Activated CD8-positive, alpha-beta memory T cell treated with anti-CD3 and anti-CD28 coated beads, Interleukin-2, amount 10 ng/mL, durations not matched to agents 7 days and 5 days (primary cell): ENCODE measurements around the gene GNA15. TPM values are rescaled to one million over a fixed set of nuclear protein-coding genes. Genes with fewer than 3 reads are reported as not detected.

Experiments
- ATAC-seq: fragments of 150-1000 bp; cut with Tn5 transposase; one replicate; pipeline ENCODE4 v1.10.0; 2021; ENCODE audit warnings: moderate library complexity
- CTCF ChIA-PET: fragments of 350-600 bp; sonication (Branson Sonifier 250); formaldehyde crosslinking; loops from one replicate; lab custom pipeline; 2021; ENCODE audit warnings: antibody characterized with exemption; lab: Charles Lee
- DNase-seq: peaks from one replicate; pipeline ENCODE4 v3.0.0-alpha.2; 2020
- H3K27ac Mint-ChIP-seq: one replicate; pipeline ENCODE4 v1.8.0; 2021; ENCODE audit warnings: mild to moderate bottlenecking, mixed read lengths
- H3K27me3 Mint-ChIP-seq: one replicate; pipeline ENCODE4 v1.8.0; 2021; ENCODE audit warnings: mixed read lengths
- H3K36me3 Mint-ChIP-seq: one replicate; pipeline ENCODE4 v1.8.0; 2021; ENCODE audit warnings: mild to moderate bottlenecking, mixed read lengths
- H3K4me1 Mint-ChIP-seq: one replicate; pipeline ENCODE4 v1.8.0; 2021; ENCODE audit warnings: mixed read lengths
- H3K4me3 Mint-ChIP-seq: one replicate; pipeline ENCODE4 v1.8.0; 2021; ENCODE audit warnings: mild to moderate bottlenecking, moderate library complexity, mixed read lengths
- H3K9me3 Mint-ChIP-seq: one replicate; pipeline ENCODE4 v1.8.0; 2022; ENCODE audit warnings: low read depth, mixed read lengths
- total RNA-seq, 2 experiments: library from RNA; stranded (reverse); gene quantifications; one replicate each; pipeline ENCODE4 v1.2.3, GENCODE V29; 2021

GNA15 gene
- total RNA-seq, 2 experiments from 2014 or later = 23.7 to 39.8 TPM

DNA sequence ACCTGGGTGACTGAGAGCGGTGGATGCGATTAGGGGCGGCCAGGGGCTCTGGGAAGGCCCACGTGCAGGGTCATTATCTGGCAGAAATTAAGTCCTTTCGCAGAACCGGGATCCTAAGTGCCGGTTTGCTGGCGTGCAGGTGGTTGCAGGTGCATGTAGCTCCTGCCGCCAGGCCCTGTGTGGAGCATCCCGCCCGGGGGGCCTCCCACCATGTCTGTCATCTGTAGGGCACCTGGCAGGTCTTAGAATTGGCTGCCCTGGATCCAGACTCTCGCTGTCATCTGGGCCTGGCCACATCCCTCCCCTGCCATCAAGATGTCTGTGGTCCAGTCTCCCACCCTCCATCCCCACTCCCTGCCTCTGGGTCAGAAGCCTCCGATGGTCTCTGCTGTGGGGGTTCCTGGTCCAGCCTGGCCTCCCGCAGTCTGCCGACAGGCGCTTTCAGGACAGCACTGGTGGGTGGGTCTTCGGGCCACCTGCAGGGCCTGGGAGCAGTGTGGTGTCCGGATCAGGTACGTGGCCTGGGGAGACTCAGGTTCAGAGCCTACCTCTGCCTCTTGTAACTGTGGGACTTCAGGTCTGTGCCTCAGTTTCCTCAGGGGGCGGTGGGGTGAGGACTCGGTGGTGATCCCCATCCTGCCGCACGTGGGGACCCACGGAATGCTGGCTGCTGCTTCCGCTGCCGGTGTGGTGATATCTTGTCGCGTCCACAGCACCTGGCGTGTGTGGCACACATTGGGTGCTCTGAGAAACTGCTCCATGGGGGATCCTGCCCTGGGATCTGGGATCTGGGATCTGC, 36.3 kb upstream of the GNA15 start:
- Mint-ChIP-seq H3K27me3 (peaks cover 47% of the 10 kb centered on the region), H3K4me3 (no peak overlapping the region), H3K36me3 (no peaks in the 10 kb centered on the region), H3K9me3 (no peaks in the 10 kb centered on the region), H3K27ac (no peak overlapping the region), H3K4me1 (peaks cover 27% of the 10 kb centered on the region)
- CTCF ChIA-PET = interaction anchor here (1.2 to 1.5 kb wide), 2 partner anchors 9 to 27 kb away, joined by 4 to 5 read pairs (median 4); no protein-coding TSS in a partner anchor
- ATAC-seq = no peak
- no peak for DNase-seq

DNA sequence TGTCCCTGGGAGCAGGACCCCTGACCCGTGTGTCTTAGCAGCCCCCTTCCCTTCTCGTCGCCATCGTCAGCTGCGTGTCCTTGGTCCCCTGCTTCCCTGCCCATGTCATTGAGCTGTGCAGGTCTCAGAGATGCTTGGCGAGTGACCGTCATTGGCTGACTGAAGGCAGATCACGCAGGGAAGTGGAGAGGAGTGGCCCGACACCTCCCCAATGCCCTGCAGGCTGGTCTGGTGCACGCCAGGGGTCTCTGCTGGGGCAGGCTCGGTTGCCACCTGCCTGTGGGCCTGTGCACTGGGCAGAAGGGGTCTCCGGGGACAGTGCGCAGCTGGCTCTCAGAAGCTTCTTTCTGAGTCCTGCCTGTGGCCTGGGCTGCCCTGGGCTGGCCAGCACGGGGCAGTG, 35.5 kb upstream of the GNA15 start:
- Mint-ChIP-seq H3K36me3 (no peaks in the 10 kb centered on the region), H3K4me3 (no peak overlapping the region), H3K27ac (no peak overlapping the region), H3K4me1 (peaks cover 23% of the 10 kb centered on the region), H3K27me3 (peaks cover 42% of the 10 kb centered on the region), H3K9me3 (no peaks in the 10 kb centered on the region)
- CTCF ChIA-PET = interaction anchor here (1.2 to 1.3 kb wide), 2 partner anchors 8 to 10 kb away, joined by 3 to 4 read pairs; no protein-coding TSS in a partner anchor
- no peak for DNase-seq
- no peak for ATAC-seq

DNA sequence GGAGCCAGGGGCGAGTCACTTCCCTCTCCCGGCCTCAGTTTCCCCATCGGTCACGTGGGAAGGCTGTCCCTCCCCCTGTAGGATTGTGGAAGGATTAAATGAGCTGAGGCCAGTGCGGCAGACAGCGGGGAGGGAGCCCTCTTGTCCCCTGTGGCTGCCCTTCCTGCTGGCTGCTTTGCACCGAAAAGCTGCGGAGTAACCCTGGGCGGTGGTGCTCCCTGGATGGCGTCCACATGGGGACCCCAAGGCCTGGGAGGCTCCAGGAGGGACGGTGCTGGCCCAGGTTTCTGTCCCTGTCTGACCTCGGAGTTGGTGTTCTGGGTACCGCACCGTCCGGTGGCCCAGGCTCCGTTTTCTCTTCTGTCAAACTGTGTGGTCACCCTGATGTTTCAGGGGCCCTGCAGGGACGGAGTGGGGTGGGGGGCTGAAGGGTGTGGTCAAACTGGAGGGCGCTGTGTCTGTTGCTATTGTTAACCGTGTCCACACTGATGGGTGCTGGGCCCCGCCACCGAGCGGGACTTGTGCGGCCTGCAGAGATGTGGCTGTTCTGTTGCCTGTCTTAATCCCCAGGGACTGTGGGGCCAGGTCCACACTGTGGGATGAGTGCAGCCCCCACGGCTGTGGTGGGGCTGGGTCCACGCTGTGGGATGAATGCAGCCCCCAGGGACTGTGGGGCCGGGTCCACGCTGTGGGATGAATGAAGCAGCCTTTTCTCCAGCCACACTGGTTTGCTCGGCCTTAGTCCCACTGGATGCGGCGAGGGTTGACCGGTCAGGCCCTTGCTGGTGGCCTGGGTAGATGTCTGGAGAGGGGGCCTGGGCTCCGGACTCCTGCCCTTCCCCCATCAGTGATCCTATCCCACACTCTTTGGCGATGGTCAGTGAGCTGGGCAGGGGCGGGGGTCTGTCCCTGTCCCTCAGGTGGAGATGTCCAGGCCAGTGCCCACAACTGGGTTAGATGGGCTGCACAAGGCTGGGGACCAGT, 34.8 kb upstream of the GNA15 start:
- Mint-ChIP-seq H3K4me3 (no peak overlapping the region), H3K27me3 (peaks cover 35% of the 10 kb centered on the region), H3K4me1 (peaks cover 16% of the 10 kb centered on the region), H3K36me3 (no peaks in the 10 kb centered on the region), H3K9me3 (no peaks in the 10 kb centered on the region), H3K27ac (no peak overlapping the region)
- DNase-seq (no peak), ATAC-seq (no peak)
- CTCF ChIA-PET = interaction anchor here (1.2 to 1.3 kb wide), 3 partner anchors 8 to 139 kb away, joined by 3 to 5 read pairs (median 4); no protein-coding TSS in a partner anchor

DNA sequence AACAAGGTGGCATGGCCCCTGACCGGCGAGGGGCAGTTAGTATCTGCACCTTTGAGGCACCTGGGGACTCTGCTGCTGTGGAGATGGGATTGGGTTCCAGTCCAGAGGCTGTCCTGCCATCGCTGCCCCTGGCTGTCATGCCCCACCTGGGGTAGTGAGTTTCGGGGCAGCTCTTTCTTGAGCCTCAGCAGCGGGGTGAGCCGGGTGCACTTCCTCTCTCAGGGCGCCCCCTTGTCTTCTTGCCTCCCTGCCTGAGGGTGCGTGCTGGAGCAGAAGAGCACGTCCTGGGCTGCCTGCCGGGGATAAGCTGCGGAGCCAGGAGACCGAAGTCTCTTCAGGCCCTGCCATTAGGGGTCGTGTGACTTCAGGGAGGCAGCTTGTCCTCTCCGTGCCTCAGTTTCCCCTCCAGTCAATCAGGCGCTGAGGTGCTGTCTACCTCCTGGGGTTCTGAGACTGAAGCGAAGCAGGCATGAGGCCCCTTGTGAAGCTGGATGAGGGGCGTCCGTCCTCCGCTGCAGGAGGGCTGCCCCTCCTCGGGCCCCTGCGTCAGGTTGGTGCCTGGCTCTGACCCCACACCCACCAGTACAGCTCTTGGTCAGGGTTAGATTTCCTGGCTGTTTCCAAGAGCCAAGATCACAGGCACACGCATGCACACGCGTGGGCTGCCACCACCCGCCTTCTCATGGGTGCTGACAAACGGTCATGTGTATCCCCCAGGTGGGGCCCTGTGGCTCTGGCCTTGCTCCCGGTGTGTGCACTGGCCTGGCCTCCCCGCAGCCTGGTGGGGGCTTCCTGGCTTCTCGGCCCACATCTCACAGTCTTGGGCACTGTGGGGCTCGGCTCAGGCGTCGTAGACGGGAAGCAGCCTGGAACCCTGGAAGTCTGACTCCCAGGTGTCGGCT, 33.3 kb upstream of the GNA15 start:
- Mint-ChIP-seq H3K4me3 (no peak overlapping the region), H3K9me3 (no peaks in the 10 kb centered on the region), H3K36me3 (no peaks in the 10 kb centered on the region), H3K27me3 (peaks cover 25% of the 10 kb centered on the region), H3K4me1 (peaks cover 12% of the 10 kb centered on the region), H3K27ac (no peak overlapping the region)
- ATAC-seq = no peak
- no peak for DNase-seq
- CTCF ChIA-PET = interaction anchor here (1.1 to 3.3 kb wide), 4 partner anchors 18 to 141 kb away, joined by 3 to 68 read pairs (median 16); no protein-coding TSS in a partner anchor

DNA sequence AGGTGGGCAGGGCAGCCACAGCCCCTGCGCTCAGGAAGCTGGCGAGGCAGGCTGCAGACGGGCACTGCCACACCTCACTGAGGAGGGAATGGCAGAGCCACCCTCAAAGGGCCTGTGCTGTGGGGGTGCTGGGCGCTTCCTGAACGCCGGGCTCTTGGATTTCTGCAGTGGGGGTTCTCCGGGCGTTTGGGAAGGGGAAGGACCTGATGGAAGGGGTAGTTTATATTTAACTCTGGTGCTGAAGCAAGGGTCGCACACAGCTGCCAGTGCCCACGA, 31.2 kb upstream of the GNA15 start:
- Mint-ChIP-seq H3K27ac (no peak overlapping the region), H3K36me3 (no peaks in the 10 kb centered on the region), H3K27me3 (peaks cover 10% of the 10 kb centered on the region), H3K4me1 (peaks cover 11% of the 10 kb centered on the region), H3K4me3 (no peak overlapping the region), H3K9me3 (no peaks in the 10 kb centered on the region)
- CTCF ChIA-PET = interaction anchor here (0.5 to 3.9 kb wide), 41 partner anchors 10 to 532 kb away, joined by 3 to 83 read pairs (median 8); partner anchors contain the start of genes GNA11, TLE6 and ZNF57
- ATAC-seq (no peak), DNase-seq (no peak)

DNA sequence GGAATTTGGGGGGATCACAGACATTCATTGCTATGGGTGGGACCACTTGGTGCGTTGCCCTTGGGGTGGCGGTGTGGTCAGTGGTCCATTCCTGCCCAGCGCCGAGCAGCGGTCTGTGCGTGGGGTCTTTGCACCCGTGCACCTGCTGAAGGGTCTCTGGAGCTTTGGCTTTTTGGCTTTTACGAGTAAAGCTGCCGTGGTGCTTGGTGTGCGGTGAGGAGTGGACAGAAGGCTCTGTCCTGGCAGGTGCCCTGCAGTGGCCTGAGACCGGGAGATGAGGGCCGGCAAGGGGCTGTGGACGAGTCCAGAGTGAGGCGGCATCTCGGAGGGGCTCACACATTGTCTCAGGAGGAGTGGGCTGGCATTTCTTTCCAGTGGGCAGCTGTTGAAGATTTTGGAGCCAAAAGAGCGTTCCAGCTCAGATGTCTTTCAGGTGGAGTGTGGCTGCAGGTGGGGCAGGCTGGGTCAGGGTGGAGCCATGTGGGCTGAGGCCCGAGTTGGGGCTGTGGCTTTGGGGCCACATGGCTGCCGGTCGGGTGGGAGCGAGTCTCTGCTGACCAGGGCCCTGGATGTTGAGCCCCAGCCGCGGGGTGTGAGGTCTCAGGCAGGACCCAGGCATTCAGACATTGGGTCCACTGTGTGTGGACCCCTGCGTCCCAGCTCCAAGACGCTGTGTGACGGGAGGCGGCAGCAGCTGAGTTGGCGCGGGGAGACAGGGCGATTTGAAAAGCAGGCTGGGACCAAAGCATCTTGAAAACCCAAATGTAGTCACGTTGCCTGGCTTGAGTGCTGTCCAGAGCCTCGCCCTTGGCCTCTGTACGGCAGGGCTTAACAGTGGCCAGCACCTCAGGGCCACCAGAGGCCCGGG, 30.0 kb upstream of the GNA15 start:
- ATAC-seq (no peak), DNase-seq (no peak)
- Mint-ChIP-seq H3K36me3 (no peaks in the 10 kb centered on the region), H3K27ac (no peak overlapping the region), H3K27me3 (peaks cover 3% of the 10 kb centered on the region), H3K4me3 (no peak overlapping the region), H3K9me3 (no peaks in the 10 kb centered on the region), H3K4me1 (peaks cover 11% of the 10 kb centered on the region)
- CTCF ChIA-PET = interaction anchor here (0.8 to 3.9 kb wide), 11 partner anchors 9 to 155 kb away, joined by 3 to 83 read pairs (median 23); no protein-coding TSS in a partner anchor

DNA sequence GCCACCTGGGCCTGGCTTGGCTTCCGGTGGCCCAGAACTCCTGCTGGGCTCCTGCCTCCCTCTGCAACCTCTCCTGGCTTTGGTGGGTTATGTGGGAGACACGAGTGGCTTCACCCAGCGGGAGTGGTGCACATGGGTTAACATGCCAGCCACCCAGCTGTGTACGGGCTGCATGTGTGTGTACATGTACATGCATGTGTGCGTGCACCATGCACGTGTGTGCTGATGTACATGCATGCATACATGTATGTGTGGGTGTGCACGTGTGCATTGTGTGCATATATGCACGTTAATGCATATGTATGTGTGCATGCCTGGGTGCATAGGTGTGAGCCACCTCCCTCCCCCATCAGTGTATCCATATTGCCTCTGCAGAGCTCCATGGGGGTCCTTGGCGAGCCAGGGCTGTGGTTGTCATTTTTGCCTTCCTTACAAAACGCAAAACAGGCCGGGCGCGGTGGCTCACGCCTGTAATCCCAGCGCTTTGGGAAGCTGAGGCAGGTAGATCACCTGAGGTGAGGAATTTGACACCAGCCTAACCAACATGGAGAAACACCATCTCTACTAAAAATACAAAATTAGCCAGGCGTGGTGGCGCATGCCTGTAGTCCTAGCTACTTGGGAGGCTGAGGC, 29.2 kb upstream of the GNA15 start:
- no peak overlapping the region for H3K4me3 Mint-ChIP-seq
- CTCF ChIA-PET = interaction anchor here (0.8 to 5.6 kb wide), 5 partner anchors 10 to 155 kb away, joined by 3 to 83 read pairs (median 51); no protein-coding TSS in a partner anchor
- peaks cover 3% of the 10 kb centered on the region for H3K27me3 Mint-ChIP-seq
- peaks cover 11% of the 10 kb centered on the region for H3K4me1 Mint-ChIP-seq
- ATAC-seq (no peak), DNase-seq (no peak)
- no peaks in the 10 kb centered on the region for H3K36me3 Mint-ChIP-seq
- no peak overlapping the region for H3K27ac Mint-ChIP-seq
- no peaks in the 10 kb centered on the region for H3K9me3 Mint-ChIP-seq

DNA sequence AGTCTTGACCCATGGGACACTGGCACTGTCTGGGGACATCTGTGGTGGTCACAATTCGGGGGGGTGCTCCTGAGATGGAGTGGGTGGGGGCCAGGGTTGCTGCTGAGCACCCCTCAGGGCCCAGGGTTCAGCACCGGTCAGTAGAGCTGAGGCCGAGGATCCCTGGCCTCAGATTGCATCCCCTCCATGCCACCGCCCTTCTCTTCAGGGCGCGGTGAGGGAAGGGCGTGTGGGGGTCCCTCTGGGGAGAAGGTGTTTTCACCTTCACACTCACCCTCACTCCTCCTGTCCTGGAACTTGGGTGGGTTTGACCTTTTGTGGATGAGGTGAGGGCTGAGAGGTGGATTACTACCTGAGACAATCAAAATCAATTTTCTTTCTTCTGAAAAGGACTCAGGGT, 28.2 kb upstream of the GNA15 start:
- DNase-seq (no peak), ATAC-seq (no peak)
- H3K27ac Mint-ChIP-seq = no peak overlapping the region
- H3K4me1 Mint-ChIP-seq = peaks cover 11% of the 10 kb centered on the region
- no peaks in the 10 kb centered on the region for H3K9me3 Mint-ChIP-seq
- CTCF ChIA-PET = interaction anchor here (0.7 to 5.6 kb wide), 12 partner anchors 20 to 642 kb away, joined by 3 to 51 read pairs (median 7); no protein-coding TSS in a partner anchor
- no peak overlapping the region for H3K4me3 Mint-ChIP-seq
- no peaks in the 10 kb centered on the region for H3K36me3 Mint-ChIP-seq
- H3K27me3 Mint-ChIP-seq = no peaks in the 10 kb centered on the region

DNA sequence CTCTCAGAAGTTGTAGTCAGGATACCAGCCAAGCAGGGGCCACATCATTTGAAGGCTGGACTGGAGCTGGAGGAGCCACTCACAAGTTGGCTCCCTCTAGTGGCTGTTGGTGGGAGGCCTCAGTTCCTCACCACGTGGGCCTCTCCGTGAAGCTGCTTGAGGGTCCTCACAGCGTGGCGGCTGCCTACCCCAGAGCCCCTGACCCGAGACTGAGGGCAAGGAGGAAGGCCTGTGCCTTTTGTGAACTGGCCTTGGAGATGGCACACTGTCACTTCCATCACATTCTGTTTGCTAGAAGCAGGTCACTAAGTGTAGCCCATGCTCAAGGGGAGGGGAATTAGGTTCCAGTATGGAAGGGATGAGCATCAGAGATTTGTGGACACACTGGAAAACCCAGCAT, 27.1 kb upstream of the GNA15 start:
- no peak overlapping the region for H3K4me3 Mint-ChIP-seq
- no peaks in the 10 kb centered on the region for H3K9me3 Mint-ChIP-seq
- H3K4me1 Mint-ChIP-seq = peaks cover 9% of the 10 kb centered on the region
- H3K27ac Mint-ChIP-seq = no peak overlapping the region
- peak; percentile 81 for DNase-seq
- peak; percentile 84 for ATAC-seq
- CTCF ChIA-PET = interaction anchor here (0.6 to 5.6 kb wide), 36 partner anchors 8 to 643 kb away, joined by 3 to 51 read pairs (median 4); partner anchors contain the start of genes GNA11, GNA15 and TLE5
- H3K36me3 Mint-ChIP-seq = no peaks in the 10 kb centered on the region
- no peaks in the 10 kb centered on the region for H3K27me3 Mint-ChIP-seq

DNA sequence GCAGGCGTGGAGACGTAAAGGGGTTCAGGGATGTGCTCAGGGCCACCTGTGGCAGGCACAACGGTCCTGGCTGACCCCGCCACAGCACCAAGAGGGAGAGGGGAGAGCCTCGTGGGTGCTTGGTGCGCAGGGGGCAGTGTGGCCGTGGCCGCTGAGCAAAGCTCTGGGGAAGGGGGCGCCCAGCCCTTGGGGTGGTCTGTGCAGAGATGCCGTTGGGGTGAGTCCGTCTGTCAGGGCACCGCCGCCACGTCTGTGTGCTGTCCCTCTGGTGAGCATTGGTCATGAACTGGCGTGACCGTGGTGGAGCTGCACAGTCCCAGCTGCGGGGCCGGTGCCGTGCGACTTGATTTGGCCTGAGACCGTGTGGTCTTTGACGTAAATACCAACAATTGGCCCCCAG, 26.3 kb upstream of the GNA15 start:
- Mint-ChIP-seq H3K4me1 (peaks cover 5% of the 10 kb centered on the region), H3K27me3 (no peaks in the 10 kb centered on the region), H3K27ac (no peak overlapping the region), H3K9me3 (no peaks in the 10 kb centered on the region), H3K36me3 (no peaks in the 10 kb centered on the region), H3K4me3 (no peak overlapping the region)
- CTCF ChIA-PET = interaction anchor here (1.0 to 5.6 kb wide), 11 partner anchors 9 to 222 kb away, joined by 3 to 51 read pairs (median 7); no protein-coding TSS in a partner anchor
- ATAC-seq (no peak), DNase-seq (no peak)

DNA sequence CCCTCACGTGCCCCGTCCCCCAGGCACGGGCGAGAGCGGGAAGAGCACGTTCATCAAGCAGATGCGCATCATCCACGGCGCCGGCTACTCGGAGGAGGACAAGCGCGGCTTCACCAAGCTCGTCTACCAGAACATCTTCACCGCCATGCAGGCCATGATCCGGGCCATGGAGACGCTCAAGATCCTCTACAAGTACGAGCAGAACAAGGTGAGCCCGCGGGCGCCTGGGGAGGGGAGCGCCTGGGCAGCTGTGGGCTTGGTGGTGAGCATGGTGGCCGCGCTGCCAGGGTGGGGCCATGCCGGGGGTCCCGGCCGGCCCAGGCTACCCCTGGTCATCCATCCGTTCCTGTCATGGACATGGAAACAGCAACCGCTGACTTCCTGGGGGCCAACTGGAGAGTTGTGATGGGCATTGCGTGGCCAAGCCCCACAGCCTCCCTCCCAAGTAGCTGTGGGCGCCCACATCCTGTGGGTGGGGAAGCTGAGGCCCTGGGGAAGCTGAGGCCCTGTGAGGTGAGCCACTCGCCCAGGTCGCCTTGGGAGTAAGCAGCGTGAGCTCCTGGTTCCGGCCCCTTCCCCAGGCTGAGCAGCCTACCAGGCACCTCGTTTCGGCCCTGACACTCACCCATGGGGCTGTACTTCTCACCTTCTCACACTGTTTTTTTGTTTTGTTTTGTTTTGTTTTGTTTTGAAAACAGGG, 25.6 kb upstream of the GNA15 start:
- Mint-ChIP-seq H3K4me1 (peaks cover 5% of the 10 kb centered on the region), H3K27me3 (no peaks in the 10 kb centered on the region), H3K27ac (no peak overlapping the region), H3K9me3 (no peaks in the 10 kb centered on the region), H3K4me3 (no peak overlapping the region), H3K36me3 (no peaks in the 10 kb centered on the region)
- DNase-seq (no peak), ATAC-seq (no peak)
- CTCF ChIA-PET = interaction anchor here (1.0 to 5.6 kb wide), 9 partner anchors 10 to 159 kb away, joined by 3 to 51 read pairs (median 7); no protein-coding TSS in a partner anchor
